Fibroblast of mammary gland (primary cell): Measurements from ENCODE around the gene CD7.

Experiments used
- DNase-seq: peaks from one replicate; pipeline ENCODE4 v3.0.0-alpha.2; 2010; ENCODE audit warnings: low read depth
- H3K4me3 ChIP-seq: 2 replicates; pipeline ENCODE4 v1.5.1; 2011; ENCODE audit warnings: low read depth, mild to moderate bottlenecking, low read length, moderate library complexity; ENCODE audit not compliant: control insufficient read depth
- TF ChIP-seq, protein P1 (sequence below): conservative IDR thresholded peaks from 2 replicates; pipeline ENCODE4 v1.5.1; 2011; ENCODE audit warnings: low read depth, low read length, inconsistent platforms; ENCODE audit not compliant: control insufficient read depth, insufficient read depth

The CD7 gene

GRCh38 chr17:82273327-82274133, 43.9 kb downstream of the CD7 start, which contains the start of gene CSNK1D:
CSNK1D (minus strand) TSS chr17:82273700; CDS start chr17:82273381, 319 bp downstream.
- TF ChIP-seq, protein P1, sequence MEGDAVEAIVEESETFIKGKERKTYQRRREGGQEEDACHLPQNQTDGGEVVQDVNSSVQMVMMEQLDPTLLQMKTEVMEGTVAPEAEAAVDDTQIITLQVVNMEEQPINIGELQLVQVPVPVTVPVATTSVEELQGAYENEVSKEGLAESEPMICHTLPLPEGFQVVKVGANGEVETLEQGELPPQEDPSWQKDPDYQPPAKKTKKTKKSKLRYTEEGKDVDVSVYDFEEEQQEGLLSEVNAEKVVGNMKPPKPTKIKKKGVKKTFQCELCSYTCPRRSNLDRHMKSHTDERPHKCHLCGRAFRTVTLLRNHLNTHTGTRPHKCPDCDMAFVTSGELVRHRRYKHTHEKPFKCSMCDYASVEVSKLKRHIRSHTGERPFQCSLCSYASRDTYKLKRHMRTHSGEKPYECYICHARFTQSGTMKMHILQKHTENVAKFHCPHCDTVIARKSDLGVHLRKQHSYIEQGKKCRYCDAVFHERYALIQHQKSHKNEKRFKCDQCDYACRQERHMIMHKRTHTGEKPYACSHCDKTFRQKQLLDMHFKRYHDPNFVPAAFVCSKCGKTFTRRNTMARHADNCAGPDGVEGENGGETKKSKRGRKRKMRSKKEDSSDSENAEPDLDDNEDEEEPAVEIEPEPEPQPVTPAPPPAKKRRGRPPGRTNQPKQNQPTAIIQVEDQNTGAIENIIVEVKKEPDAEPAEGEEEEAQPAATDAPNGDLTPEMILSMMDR = no peak
- DNase-seq = peak; percentile 76
- H3K4me3 ChIP-seq = peak within 1 kb of the TSS; percentile 80

- TF ChIP-seq, protein P1 = no peak
- DNase-seq = no peak
- peak overlapping the region; percentile 80 for H3K4me3 ChIP-seq
Measured at GRCh38 chr17:82272495-82273326, 44.7 kb downstream of the CD7 start.

DNA sequence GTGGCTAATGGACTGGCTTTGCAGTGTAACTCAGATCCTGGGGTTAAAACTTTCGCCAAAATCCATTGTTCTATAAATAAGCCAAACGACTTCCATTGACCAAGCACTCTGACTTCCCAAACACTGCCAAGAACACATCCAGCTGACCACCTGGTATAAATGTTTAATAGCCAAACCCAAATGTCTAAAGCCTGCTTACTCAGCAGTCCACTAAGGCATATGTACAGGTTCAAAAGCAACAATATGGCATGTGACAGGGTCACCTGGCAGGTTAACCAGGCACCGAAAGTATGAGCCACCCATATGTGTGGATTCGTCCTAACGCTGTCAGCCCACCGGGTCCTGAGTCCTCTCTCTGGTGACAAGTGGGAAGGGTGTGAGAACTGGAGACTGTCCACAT, 46.0 kb downstream of the CD7 start:
- DNase-seq = no peak
- H3K4me3 ChIP-seq = no peak overlapping the region
- TF ChIP-seq, protein P1 = no peak

- TF ChIP-seq, protein P1 = no peak
- no peak overlapping the region for H3K4me3 ChIP-seq
- DNase-seq = no peak
Measured at GRCh38 chr17:82270651-82271050, 46.8 kb downstream of the CD7 start.

GRCh38 chr17:82269882-82270500, 47.4 kb downstream of the CD7 start:
- no peak overlapping the region for H3K4me3 ChIP-seq
- DNase-seq = no peak
- TF ChIP-seq, protein P1 = no peak

DNA sequence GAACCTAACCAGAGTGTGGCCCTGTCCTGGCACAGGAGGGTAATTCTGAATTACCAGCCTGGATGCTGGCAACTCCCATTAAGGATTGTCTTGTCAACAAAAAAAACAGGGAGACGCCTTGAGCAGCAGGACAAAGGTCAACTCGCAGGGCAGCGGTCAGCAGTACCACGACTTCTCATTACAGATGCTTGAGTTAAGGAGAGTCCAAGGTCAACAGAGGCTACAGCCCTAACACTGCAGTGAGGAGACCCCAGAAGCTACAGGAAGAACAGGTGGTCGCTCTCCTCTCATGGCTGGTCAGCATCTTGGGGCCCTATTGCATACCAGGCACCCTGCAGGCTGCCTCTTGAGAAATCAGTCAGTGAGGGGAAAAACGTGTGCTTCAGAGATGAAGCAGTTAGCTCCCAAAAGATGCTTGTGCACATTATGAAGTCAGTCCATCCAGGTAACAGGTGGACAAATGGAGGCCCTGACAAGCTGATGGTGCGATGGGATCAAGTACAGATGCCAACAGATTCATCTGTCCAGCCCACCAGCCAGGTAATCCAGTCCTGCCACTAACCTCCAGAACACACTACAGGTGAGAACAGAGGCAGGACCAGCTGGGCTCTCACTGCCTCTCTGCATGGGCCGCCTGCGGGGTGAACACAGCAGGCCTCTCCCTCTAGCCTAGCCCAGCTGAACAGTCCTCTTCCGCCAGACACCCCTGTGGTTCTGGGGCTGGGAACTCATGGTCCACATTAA, 48.1 kb downstream of the CD7 start:
- TF ChIP-seq, protein P1 = no peak
- no peak overlapping the region for H3K4me3 ChIP-seq
- no peak for DNase-seq
